Stromal cell of bone marrow (primary cell): ENCODE data around the gene PAPSS2.

Experiments used
- DNase-seq: peaks from one replicate; pipeline ENCODE4 v3.0.0-alpha.2; 2012; ENCODE audit warnings: low read depth

Gene PAPSS2

DNA sequence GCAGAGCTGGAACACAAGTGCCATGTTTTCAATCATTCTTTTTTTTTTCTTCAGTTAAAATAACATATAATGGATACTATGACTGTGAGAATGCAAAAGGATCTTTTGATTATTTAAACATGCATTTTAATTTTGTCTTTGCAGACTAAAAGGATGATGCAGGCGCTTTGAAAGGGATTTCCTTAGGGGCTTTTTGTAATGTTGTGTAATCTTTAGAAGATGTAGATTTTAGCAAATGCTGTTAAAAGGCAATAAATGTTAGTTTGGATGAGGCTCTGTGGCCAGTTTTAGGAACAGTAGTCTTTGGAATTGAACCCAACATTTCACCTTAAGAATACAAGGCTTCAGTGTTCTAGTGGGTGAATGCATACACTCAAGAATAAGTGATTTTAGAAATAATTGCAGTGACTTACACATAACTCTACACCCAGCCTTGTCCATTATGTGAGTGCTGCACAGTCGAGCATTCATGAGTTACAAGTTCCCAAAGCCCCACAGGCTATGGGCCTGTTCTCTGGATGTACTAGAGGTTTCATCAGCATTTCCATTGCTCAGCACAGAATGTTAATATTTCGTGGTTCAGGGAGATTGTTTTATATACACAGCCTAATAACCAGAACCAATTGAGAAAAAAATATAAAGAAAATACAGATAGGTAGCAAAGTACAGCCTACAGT lies 11.6 kb downstream of the PAPSS2 start:
- DNase-seq, result no peak

DNA sequence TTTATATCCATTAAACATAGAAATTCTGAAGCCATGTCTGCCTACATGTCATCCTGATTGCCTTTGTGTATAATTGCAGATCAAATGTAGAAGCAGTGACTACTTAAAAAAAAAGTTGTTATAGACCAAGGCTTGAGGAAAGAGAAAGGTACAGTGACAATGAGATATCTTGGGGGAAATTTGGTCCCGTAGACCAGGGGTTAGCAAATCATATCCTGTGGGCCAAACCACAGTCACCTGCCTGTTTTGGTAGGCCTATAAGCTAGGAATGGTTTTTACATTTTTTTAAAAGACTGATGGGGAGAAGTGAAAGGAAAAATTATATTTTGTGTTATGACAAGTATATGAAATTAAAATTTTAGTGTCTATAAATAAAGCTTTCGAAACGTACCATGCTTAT lies 12.9 kb downstream of the PAPSS2 start:
- DNase-seq, result no peak

GRCh38 chr10:87674943-87675342 lies 15.3 kb downstream of the PAPSS2 start:
- no peak for DNase-seq

GRCh38 chr10:87675396-87676376 lies 16.0 kb downstream of the PAPSS2 start:
- DNase-seq, result no peak

DNA sequence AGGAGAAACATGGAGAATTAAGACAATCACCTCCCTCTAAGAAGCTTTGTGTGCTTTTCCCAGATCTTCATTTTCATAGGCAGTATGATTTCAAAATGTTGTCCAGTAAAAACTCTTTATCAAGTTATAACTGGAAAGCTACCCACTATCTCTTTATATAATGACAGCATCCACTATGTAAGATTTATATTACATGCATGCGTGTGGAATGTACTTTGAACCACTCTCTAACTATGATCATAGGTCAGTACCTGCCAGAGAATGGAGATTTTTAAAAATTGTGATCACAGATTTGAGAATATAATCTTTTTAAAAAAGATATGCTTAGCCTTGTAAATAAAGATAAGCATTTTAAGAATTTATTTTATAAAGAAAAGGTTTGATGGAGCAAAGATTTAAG lies 17.9 kb downstream of the PAPSS2 start:
- DNase-seq, result no peak

DNA sequence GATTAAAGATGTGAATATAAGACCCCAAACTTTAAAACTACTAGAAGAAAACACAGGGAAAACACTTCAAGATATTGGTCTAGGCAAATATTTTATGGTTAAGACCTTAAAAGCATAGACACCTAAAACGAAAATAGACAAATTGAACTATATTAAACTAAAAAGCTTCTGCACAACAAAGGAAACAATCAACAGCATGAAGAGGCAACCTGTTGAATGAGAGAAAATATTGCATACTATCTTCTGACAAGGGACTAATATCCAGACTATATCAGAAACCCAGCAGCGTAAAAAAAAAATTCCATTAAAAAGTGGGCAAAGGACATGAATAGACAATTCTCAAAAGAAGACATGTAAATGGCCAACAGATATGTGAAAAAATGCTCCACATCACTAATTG lies 18.6 kb downstream of the PAPSS2 start:
- DNase-seq, result no peak

DNA sequence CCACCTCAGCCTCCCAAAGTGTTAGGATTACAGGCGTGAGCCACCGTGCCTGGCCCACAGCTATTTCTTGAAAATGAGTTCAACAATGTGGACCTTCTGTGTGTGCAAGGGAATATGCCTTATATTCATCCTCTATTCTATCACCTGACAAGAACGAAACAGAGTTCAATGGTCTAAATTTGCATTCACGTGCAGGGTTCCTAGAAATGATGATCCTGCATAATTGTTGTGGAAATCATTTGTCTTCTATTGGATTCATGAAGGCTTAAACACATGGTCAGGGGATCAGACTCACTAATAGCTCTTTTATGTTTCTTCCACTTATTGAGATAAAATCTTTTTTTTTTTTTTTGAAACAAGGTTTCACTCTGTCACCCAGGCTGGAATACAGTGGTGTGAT lies 23.7 kb downstream of the PAPSS2 start:
- no peak for DNase-seq

- DNase-seq, result no peak
Measured at GRCh38 chr10:87684001-87684638, 24.4 kb downstream of the PAPSS2 start.

GRCh38 chr10:87685832-87686574 lies 26.3 kb downstream of the PAPSS2 start:
- DNase-seq, result no peak

GRCh38 chr10:87691506-87692070 lies 31.9 kb downstream of the PAPSS2 start:
- no peak for DNase-seq

GRCh38 chr10:87692956-87693484 lies 33.3 kb downstream of the PAPSS2 start:
- no peak for DNase-seq

- no peak for DNase-seq
Measured at GRCh38 chr10:87694011-87694794, 34.5 kb downstream of the PAPSS2 start.

DNA sequence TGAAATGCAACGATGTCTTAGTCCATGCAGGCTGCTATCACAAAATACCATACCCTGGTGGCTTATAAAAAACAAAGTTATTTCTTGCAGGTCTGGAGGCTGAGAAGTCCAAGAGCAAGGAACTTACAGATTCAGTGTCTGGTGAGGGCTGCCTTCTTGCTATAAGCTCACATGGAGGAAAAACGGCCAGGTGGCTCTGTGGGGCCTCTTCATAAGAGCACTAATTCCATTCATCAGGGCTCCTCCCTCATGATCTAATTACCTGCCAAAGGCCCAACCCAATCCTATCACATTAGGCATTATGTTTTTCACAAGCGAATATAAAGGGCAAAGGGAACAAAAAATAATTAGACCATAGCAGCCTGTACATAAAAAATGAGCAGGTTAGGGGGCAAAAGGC lies 35.4 kb downstream of the PAPSS2 start:
- no peak for DNase-seq

DNA sequence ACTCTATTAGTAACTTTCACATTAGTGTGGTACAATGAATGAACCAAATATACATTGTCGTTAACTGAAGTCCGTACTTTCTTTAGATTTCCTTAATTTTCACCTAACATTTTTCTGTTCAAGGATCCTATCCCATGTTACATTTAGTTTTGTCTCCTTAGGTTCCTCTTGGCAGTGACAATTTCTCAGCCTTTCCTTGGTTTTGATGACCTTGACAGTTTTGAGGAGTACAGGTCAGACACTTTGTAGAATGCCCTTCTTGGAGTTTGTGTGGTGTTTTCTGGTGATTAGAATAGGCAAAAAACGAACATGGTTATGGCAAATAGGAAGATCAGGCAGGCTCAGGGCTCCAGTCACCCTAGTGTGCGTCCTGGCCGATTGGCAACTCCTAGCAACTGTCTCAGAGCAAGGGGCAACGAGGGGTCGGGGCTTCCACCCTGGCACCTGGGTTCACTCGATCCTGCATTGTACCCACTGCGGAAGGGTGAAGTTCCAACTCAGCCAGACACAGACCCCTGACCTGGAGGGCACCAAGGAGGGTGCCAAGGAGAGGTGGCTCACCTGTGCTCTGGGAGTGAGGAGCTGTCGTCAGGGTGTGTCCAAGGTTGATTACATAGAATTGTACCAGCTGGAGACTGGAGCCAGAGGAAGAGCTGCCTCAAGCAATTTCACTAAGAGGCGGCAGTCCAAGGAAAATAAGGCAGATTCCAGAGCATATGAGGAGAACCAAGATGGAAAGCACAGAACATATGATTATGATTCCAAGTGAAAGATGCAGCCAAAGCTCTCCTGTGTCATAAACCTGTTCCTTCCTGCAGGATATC lies 37.5 kb downstream of the PAPSS2 start:
- no peak for DNase-seq

DNA sequence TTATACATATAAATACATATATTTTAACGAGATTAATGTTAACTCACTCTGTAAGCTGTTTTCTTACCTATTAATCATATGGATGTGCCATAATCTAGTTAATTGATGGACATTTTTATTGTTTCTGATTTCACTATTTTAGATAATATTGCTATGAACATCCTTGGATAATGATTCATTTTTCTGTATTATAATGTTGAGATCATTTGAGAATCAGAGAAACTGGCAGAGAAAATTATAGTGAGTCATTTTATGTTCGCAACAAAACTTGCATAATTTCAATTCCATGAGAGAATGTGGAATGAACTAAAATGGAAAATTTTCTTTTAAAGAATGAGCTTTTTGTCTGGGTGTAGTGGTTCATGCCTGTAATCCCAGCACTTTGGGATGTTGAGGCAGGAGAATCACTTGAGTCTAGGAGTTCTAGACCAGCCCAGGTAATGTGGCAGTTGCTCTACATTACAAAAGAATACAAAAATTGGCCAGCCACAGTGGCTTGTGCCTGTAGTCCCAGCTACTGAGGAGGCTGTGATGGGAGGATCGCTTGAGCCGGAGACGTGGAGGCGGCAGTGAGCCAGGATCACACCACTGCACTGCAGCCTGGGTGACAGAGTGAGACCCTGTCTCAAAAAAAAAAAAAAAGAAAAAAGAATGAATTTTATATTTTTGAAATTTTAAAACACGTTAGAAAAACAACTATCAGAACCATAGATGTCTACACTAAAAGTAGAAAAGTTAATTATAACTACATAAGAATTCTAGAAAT lies 40.5 kb downstream of the PAPSS2 start:
- DNase-seq, result peak; percentile 78

GRCh38 chr10:87702260-87702972 lies 42.7 kb downstream of the PAPSS2 start:
- DNase-seq, result no peak

DNA sequence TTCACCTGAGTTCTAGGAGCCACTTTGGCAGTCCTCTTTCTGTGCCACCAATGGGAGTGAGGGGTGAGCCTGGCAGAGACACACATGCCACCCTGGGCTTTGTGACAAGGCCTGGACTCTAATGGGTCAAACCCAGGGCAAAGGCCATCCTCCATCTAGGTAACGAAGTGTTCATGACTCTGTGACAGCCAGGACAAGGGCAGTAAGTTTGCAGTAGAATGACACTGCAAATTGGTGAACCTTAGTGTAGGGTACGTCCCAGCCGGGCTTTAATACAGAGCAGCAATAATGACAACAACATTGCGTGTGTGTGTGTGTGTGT lies 43.3 kb downstream of the PAPSS2 start:
- DNase-seq, result no peak

GRCh38 chr10:87703771-87704170 lies 44.1 kb downstream of the PAPSS2 start:
- no peak for DNase-seq

DNA sequence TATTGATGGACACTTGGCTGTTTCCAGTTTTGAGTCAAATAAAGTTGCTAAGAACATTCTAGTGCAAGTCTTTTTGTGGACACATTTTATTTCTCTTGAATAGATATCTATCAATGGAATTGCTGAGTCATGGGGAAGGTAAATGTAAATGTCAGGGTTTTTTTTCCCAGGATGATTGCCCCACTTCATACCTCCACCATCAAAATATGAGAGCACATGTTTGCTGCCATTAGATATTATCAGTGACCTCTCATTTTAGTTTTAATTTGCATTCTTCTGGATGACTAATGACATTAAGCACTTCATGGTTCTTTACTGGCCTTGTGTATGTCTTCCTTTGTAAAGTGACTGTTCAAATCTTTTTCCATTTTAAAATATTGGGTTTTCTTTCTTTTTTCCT lies 45.7 kb downstream of the PAPSS2 start:
- no peak for DNase-seq
